ENCODE results near the gene CAPN11. TPM values are rescaled to one million over a fixed set of nuclear protein-coding genes. Genes with fewer than 3 reads are reported as not detected.

CAPN11 gene
- total RNA-seq, 1 experiment from 2014 or later = not detected

DNA sequence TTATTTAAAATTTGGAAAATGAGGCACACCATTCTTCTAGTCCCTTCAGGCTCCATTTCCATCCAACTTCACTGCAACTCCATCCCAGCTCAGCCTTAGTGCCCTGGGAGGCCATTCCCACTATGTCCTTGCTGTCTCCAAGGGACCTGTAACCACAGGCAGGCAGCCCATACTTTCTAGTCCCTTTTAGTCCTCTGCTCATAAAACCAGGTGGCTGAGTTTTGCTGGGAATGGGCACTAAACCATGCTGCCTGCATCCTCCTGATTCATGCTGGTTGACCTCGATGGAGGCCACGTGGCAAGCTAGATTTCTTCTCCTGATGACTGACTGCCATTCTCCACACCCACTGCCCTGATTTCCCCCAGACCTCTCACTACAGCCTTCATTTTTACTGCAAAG, 30.6 kb downstream of the CAPN11 start:
- POLR2A ChIA-PET (ENCODE audit: unreplicated experiment) = interaction anchor here (0.6 kb wide), 1 partner anchor 10 kb away, joined by 13 read pairs; no protein-coding TSS in a partner anchor
- no peak for TF ChIP-seq EZH2phosphoT487 (IDR thresholded peaks at IDR 0.05; ENCODE audit: borderline replicate concordance, low read length)
- TF ChIP-seq EZH2 (IDR thresholded peaks at IDR 0.05; ENCODE audit: low read length, unreplicated experiment) = no peak
- TF ChIP-seq, protein P1, sequence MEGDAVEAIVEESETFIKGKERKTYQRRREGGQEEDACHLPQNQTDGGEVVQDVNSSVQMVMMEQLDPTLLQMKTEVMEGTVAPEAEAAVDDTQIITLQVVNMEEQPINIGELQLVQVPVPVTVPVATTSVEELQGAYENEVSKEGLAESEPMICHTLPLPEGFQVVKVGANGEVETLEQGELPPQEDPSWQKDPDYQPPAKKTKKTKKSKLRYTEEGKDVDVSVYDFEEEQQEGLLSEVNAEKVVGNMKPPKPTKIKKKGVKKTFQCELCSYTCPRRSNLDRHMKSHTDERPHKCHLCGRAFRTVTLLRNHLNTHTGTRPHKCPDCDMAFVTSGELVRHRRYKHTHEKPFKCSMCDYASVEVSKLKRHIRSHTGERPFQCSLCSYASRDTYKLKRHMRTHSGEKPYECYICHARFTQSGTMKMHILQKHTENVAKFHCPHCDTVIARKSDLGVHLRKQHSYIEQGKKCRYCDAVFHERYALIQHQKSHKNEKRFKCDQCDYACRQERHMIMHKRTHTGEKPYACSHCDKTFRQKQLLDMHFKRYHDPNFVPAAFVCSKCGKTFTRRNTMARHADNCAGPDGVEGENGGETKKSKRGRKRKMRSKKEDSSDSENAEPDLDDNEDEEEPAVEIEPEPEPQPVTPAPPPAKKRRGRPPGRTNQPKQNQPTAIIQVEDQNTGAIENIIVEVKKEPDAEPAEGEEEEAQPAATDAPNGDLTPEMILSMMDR (conservative IDR thresholded peaks at IDR 0.05; ENCODE audit: low read depth, low read length) = no peak
- intact Hi-C loops (cut with micrococcal nuclease) = no loop called here

DNA sequence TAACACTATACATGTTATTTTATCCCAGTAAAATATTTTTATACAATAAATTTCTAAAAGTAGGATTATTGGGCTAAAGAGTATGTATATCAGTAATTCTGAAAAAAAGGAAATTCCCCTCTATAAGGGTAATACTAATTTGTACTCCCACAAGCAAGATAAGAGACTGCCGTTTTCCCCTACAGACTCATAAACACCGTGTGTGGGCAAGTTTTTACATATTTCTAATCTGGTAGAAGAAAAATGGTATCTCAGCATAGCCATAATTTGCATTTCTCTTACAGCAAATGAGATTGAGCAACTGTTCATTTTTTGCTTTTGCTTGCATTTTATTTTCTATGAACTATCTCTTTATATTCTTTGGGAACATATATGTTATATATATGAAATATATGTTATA, 32.1 kb downstream of the CAPN11 start:
- H3K4me2 ChIP-seq (ENCODE audit: low read length) = no peak overlapping the region
- H3K9me2 ChIP-seq (replicated peaks; ENCODE audit: low read length) = no peaks in the 10 kb centered on the region
- H2AFZ ChIP-seq (ENCODE audit: low read length) = no peak overlapping the region
- no peaks in the 10 kb centered on the region for H3K9me3 ChIP-seq (ENCODE audit: low read length)
- intact Hi-C loops (cut with micrococcal nuclease) = no loop called here
- DNase-seq = no peak
- H3K9ac ChIP-seq (ENCODE audit: low read length) = no peak overlapping the region
- TF ChIP-seq EZH2 (IDR thresholded peaks at IDR 0.05; ENCODE audit: low read length, unreplicated experiment) (no peak), EZH2phosphoT487 (IDR thresholded peaks at IDR 0.05; ENCODE audit: borderline replicate concordance, low read length) (no peak)
- TF ChIP-seq, protein P1 (conservative IDR thresholded peaks at IDR 0.05; ENCODE audit: low read depth, low read length) = no peak
- no peaks in the 10 kb centered on the region for H3K4me1 ChIP-seq (ENCODE audit: insufficient read depth, low read length)
- no peaks in the 10 kb centered on the region for H3K79me2 ChIP-seq (ENCODE audit: low read length)
- no peaks in the 10 kb centered on the region for H4K20me1 ChIP-seq (ENCODE audit: low read length)
- no peak for ATAC-seq
- no peaks in the 10 kb centered on the region for H3K27me3 ChIP-seq (ENCODE audit: low read length)
- no peak overlapping the region for H3K27ac ChIP-seq (ENCODE audit: low read length)
- CTCF ChIA-PET = no interaction called here
- no peaks in the 10 kb centered on the region for H3F3A ChIP-seq (ENCODE audit: low read length, unreplicated experiment)
- no TSS peak for BruUV-seq (replicated peaks)
- H3K4me3 ChIP-seq (ENCODE audit: low read length) = no peak overlapping the region
- H3K36me3 ChIP-seq (ENCODE audit: low read depth, low read length) = no peaks in the 10 kb centered on the region
- POLR2A ChIA-PET (ENCODE audit: unreplicated experiment) = no interaction called here

More for the DNA sequence above, 30.6 kb downstream of the CAPN11 start:
- Histone ChIP-seq H3K9ac (ENCODE audit: low read length) (no peak overlapping the region), H3K36me3 (ENCODE audit: low read depth, low read length) (no peaks in the 10 kb centered on the region), H4K20me1 (ENCODE audit: low read length) (no peaks in the 10 kb centered on the region), H3K9me3 (ENCODE audit: low read length) (no peaks in the 10 kb centered on the region), H2AFZ (ENCODE audit: low read length) (no peak overlapping the region), H3K79me2 (ENCODE audit: low read length) (no peaks in the 10 kb centered on the region), H3K9me2 (replicated peaks; ENCODE audit: low read length) (no peaks in the 10 kb centered on the region), H3F3A (ENCODE audit: low read length, unreplicated experiment) (no peaks in the 10 kb centered on the region), H3K4me2 (ENCODE audit: low read length) (no peak overlapping the region), H3K27ac (ENCODE audit: low read length) (no peak overlapping the region), H3K4me3 (ENCODE audit: low read length) (no peak overlapping the region), H3K27me3 (ENCODE audit: low read length) (no peaks in the 10 kb centered on the region), H3K4me1 (ENCODE audit: insufficient read depth, low read length) (no peaks in the 10 kb centered on the region)
- no TSS peak for BruUV-seq (replicated peaks)
- CTCF ChIA-PET = no interaction called here
- ATAC-seq = no peak
- no peak for DNase-seq

DNA sequence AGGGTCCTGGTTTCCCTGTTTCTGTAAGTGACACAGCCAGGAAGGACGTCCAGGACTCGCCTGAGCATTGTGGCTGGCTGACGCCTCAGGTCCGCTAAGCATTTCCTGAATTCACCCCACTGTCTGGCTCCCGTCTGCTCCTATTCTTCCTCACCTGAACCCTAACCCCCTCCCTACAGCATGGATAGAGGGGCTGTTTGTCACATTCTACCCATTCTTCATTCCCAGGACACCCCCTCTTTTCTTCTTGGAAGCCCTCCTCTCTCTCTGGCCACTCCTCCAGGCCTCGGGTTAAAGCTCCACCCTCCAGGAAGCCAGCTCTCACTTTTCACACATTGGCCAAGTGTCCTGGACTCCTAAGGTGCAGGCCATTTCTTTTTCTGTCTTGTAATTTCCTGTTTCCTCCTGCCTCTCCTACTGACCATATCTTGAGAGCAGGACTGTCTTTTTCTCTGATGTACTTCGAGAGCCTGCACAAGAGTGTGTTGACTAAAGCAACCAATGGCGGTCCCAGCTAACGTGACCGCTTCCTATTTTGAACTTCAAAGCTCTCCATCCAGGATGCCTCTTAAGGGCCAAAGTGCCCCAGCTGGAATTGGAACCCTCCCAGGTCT, 33.9 kb downstream of the CAPN11 start:
- Histone ChIP-seq H3K27me3 (ENCODE audit: low read length) (no peaks in the 10 kb centered on the region), H3K4me2 (ENCODE audit: low read length) (no peak overlapping the region), H3K79me2 (ENCODE audit: low read length) (no peaks in the 10 kb centered on the region), H3F3A (ENCODE audit: low read length, unreplicated experiment) (no peaks in the 10 kb centered on the region), H3K4me3 (ENCODE audit: low read length) (no peak overlapping the region), H2AFZ (ENCODE audit: low read length) (no peak overlapping the region), H3K27ac (ENCODE audit: low read length) (no peak overlapping the region), H3K4me1 (ENCODE audit: insufficient read depth, low read length) (no peaks in the 10 kb centered on the region), H3K36me3 (ENCODE audit: low read depth, low read length) (no peaks in the 10 kb centered on the region), H3K9ac (ENCODE audit: low read length) (no peak overlapping the region), H3K9me2 (replicated peaks; ENCODE audit: low read length) (no peaks in the 10 kb centered on the region), H3K9me3 (ENCODE audit: low read length) (no peaks in the 10 kb centered on the region), H4K20me1 (ENCODE audit: low read length) (no peaks in the 10 kb centered on the region)
- ChIA-PET CTCF (interaction anchor here (0.6 kb wide), 1 partner anchor 34 kb away, joined by 3 read pairs; no protein-coding TSS in a partner anchor), POLR2A (ENCODE audit: unreplicated experiment) (no interaction called here)
- no TSS peak for BruUV-seq (replicated peaks)
- ATAC-seq (no peak), DNase-seq (no peak)
- TF ChIP-seq EZH2 (IDR thresholded peaks at IDR 0.05; ENCODE audit: low read length, unreplicated experiment) = no peak
- intact Hi-C loops (cut with micrococcal nuclease) = no loop called here
